Ectodermal cell (in vitro differentiated cells): Measurements from ENCODE around the gene ADARB2.

ENCODE experiments used
- H3K27ac ChIP-seq: 2 replicates; pipeline ENCODE4 v1.7.0; 2013; ENCODE audit warnings: mild to moderate bottlenecking, low read depth, low read length; ENCODE audit not compliant: insufficient read depth, poor library complexity, severe bottlenecking
- H3K27me3 ChIP-seq: 2 replicates; pipeline ENCODE4 v1.7.0; 2013; ENCODE audit warnings: mild to moderate bottlenecking, low read length; ENCODE audit not compliant: insufficient read depth, control insufficient read depth, poor library complexity, severe bottlenecking
- H3K36me3 ChIP-seq: one replicate; pipeline ENCODE4 v1.7.0; 2013; ENCODE audit warnings: low read length; ENCODE audit not compliant: control insufficient read depth, insufficient read depth
- H3K4me1 ChIP-seq: one replicate; pipeline ENCODE4 v1.7.0; 2013; ENCODE audit warnings: low read length; ENCODE audit not compliant: control insufficient read depth, insufficient read depth
- H3K4me3 ChIP-seq: 2 replicates; pipeline ENCODE4 v1.7.0; 2013; ENCODE audit warnings: low read depth, low read length, control low read depth; ENCODE audit not compliant: insufficient read depth
- H3K9me3 ChIP-seq: 2 replicates; pipeline ENCODE4 v1.7.0; 2013; ENCODE audit warnings: mild to moderate bottlenecking, low read length, moderate library complexity; ENCODE audit not compliant: control insufficient read depth
- WGBS, 2 experiments: methylation state at CpG; one replicate each; pipeline ENCODE4 v1.1.7; 2013; ENCODE audit warnings: missing lambda C conversion rate in 2 of 2; 5-methylcytosine and 5-hydroxymethylcytosine counted together

The ADARB2 gene

DNA sequence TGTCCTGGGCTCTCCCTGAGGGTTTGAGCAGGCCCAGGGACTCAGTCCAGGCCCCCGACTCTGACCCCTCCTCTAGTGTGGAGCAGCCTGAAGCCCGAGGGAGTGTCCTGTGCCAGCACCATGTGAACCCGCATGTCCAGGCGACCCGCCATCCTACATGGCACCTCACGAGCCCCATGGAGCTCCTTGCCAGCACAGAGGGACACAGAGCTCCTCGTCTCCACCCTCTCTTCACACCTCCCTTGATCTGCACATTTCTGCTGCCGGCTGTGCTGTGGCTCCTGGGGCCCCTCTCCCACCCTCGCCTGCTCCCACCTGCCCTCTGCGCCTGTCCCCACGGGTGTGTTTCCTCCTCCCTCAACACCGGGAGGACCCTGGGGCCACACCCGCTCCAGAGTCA is 103.5 kb downstream of the ADARB2 start:
- 93 to 95% methylated on average over 13 of the region's 13 CpGs for WGBS, 2 experiments
- Histone ChIP-seq H3K27me3 (no peaks in the 10 kb centered on the region), H3K9me3 (no peaks in the 10 kb centered on the region), H3K36me3 (no peaks in the 10 kb centered on the region), H3K4me3 (no peak overlapping the region), H3K27ac (no peak overlapping the region), H3K4me1 (peaks cover 14% of the 10 kb centered on the region)

DNA sequence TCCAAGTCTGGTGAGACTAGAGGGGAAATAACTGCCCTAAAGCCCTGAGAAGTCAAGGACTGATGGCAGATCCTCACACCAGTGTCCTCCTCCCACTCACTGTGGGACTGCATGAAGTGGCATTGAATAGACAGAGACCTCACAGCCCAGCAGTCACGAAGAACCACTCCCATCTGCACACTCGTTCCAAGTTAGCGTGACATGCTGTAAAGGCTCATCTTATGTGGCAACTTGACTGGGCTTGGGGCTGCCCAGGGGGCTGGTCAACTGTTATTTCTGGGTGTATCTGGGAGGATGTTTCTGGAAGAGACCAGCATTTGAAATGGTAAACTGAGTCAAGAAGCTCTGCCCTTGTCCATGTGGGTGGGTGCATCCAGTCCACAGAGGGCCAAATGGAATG is 104.7 kb downstream of the ADARB2 start:
- WGBS, 2 experiments = 91 to 94% methylated on average over 3 of the region's 3 CpGs
- Histone ChIP-seq H3K36me3 (no peaks in the 10 kb centered on the region), H3K4me3 (no peak overlapping the region), H3K27me3 (no peaks in the 10 kb centered on the region), H3K27ac (no peak overlapping the region), H3K4me1 (peaks cover 14% of the 10 kb centered on the region), H3K9me3 (no peaks in the 10 kb centered on the region)

- 91 to 95% methylated on average over 3 of the region's 3 CpGs for WGBS, 2 experiments
- H3K27me3 ChIP-seq = no peaks in the 10 kb centered on the region
- peaks cover 14% of the 10 kb centered on the region for H3K4me1 ChIP-seq
- H3K27ac ChIP-seq = no peak overlapping the region
- no peaks in the 10 kb centered on the region for H3K9me3 ChIP-seq
- no peaks in the 10 kb centered on the region for H3K36me3 ChIP-seq
- H3K4me3 ChIP-seq = no peak overlapping the region
Measured at GRCh38 chr10:1632141-1632540, 105.2 kb downstream of the ADARB2 start.

GRCh38 chr10:1631282-1631681 is 106.0 kb downstream of the ADARB2 start:
- H3K9me3 ChIP-seq = no peaks in the 10 kb centered on the region
- H3K4me1 ChIP-seq = peaks cover 14% of the 10 kb centered on the region
- WGBS, 2 experiments = 96 to 97% methylated on average over 13 of the region's 13 CpGs
- H3K4me3 ChIP-seq = no peak overlapping the region
- no peak overlapping the region for H3K27ac ChIP-seq
- no peaks in the 10 kb centered on the region for H3K36me3 ChIP-seq
- no peaks in the 10 kb centered on the region for H3K27me3 ChIP-seq

DNA sequence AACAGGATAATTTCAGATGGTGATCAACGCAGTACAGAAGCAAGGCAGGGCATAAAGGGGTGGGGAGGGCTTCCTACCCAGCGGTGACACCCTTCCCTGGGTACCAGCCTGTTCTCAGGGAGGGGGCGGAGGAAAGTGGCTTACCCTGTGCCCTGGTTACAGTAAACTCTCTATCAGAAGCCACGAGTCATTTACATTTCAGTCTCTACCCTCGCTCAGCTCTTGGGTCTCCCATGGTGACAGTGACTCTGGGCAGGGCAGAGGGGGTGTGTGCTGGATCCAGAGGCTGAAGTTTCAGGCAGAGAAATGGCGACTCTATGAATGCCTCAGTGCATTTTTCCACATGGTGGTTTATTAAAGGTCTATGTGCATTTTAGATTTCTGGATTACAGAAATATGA is 107.0 kb downstream of the ADARB2 start:
- Histone ChIP-seq H3K27me3 (no peaks in the 10 kb centered on the region), H3K4me3 (no peak overlapping the region)
- 87 to 88% methylated on average over 6 of the region's 6 CpGs for WGBS, 2 experiments

GRCh38 chr10:1629326-1630198 is 107.8 kb downstream of the ADARB2 start:
- Histone ChIP-seq H3K36me3 (no peaks in the 10 kb centered on the region), H3K27me3 (no peaks in the 10 kb centered on the region), H3K4me1 (peaks cover 14% of the 10 kb centered on the region), H3K4me3 (no peak overlapping the region), H3K9me3 (no peaks in the 10 kb centered on the region), H3K27ac (peak overlapping the region; percentile 3)
- 76 to 77% methylated on average over 18 of the region's 18 CpGs for WGBS, 2 experiments

More for the DNA sequence above, 107.0 kb downstream of the ADARB2 start:
- H3K27ac ChIP-seq = no peak overlapping the region
- H3K36me3 ChIP-seq = no peaks in the 10 kb centered on the region
- H3K4me1 ChIP-seq = peaks cover 14% of the 10 kb centered on the region
- no peaks in the 10 kb centered on the region for H3K9me3 ChIP-seq

DNA sequence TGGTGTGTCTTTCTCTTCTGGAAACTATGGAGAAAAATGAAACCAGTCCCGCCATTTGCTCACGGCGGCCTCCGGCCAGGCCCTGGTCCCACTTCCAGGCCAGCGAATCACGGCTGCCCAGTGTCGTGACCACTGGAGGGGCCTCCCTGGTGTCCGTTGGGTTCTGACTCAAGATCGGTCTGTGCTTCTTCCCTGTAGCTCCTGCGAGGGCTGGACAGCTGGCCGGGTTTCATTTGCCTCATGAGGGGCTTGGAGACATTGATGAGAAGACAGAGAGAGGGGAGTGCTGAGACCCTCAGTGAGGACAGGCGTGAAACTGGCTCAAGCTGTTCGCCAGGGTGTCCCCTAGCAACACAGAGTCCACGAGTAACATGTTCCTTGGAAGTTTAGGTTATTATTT is 108.6 kb downstream of the ADARB2 start:
- no peaks in the 10 kb centered on the region for H3K36me3 ChIP-seq
- WGBS, 2 experiments = 95% methylated on average over 14 of the region's 14 CpGs
- no peaks in the 10 kb centered on the region for H3K9me3 ChIP-seq
- H3K27ac ChIP-seq = no peak overlapping the region
- H3K27me3 ChIP-seq = no peaks in the 10 kb centered on the region
- peaks cover 14% of the 10 kb centered on the region for H3K4me1 ChIP-seq
- H3K4me3 ChIP-seq = no peak overlapping the region

- H3K27ac ChIP-seq = no peak overlapping the region
- 85 to 88% methylated on average over 14 of the region's 14 CpGs for WGBS, 2 experiments
- H3K27me3 ChIP-seq = no peaks in the 10 kb centered on the region
- peaks cover 14% of the 10 kb centered on the region for H3K4me1 ChIP-seq
- H3K4me3 ChIP-seq = no peak overlapping the region
- H3K36me3 ChIP-seq = no peaks in the 10 kb centered on the region
- no peaks in the 10 kb centered on the region for H3K9me3 ChIP-seq
Measured at GRCh38 chr10:1627945-1628344, 109.4 kb downstream of the ADARB2 start.

GRCh38 chr10:1626835-1627234 is 110.5 kb downstream of the ADARB2 start:
- Histone ChIP-seq H3K4me3 (no peak overlapping the region), H3K27me3 (no peaks in the 10 kb centered on the region), H3K27ac (no peak overlapping the region), H3K4me1 (peaks cover 14% of the 10 kb centered on the region), H3K36me3 (no peaks in the 10 kb centered on the region), H3K9me3 (no peaks in the 10 kb centered on the region)
- 93 to 94% methylated on average over 16 of the region's 16 CpGs for WGBS, 2 experiments

DNA sequence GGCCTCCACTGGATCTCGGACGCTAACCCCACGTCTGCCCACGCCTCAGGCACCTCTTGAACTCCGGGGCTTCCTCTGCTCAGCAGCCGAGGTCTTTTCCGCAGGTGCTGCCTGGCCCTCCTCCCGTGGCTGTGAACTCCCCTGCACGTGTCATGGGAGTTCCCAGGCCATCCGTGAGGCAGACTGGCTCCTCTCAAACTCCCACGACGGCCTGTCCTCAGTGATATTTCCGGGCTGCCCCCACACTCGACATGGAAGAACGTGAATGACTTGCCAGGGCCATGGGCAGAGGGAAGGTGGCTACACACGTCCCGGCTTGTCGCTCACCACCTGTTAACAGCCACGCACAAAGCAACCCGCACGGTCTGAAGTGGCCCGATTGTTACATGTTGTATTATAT is 110.9 kb downstream of the ADARB2 start:
- no peak overlapping the region for H3K27ac ChIP-seq
- H3K36me3 ChIP-seq = no peaks in the 10 kb centered on the region
- no peaks in the 10 kb centered on the region for H3K27me3 ChIP-seq
- peaks cover 14% of the 10 kb centered on the region for H3K4me1 ChIP-seq
- no peak overlapping the region for H3K4me3 ChIP-seq
- H3K9me3 ChIP-seq = no peaks in the 10 kb centered on the region
- WGBS, 2 experiments = 92 to 96% methylated on average over 20 of the region's 22 CpGs
